Right atrium auricular region (tissue), 2 donors: ENCODE measurements around the gene UQCC3. TPM values are rescaled to one million over a fixed set of nuclear protein-coding genes. Genes with fewer than 3 reads are reported as not detected.
"Not testable (repeated sequence)": the region's sequence is repeated elsewhere in the genome, so short reads cannot be mapped to it uniquely, and the experiment has no call there.

Source experiments
- DNase-seq: peaks from one replicate; pipeline ENCODE4 v3.0.0-alpha.2; 2019; ENCODE audit warnings: low spot score
- H3K27ac ChIP-seq, 2 donors: fragments of 200-600 bp; sonication (generic); 1 replicate in 1 of 2; 2 replicates in 1 of 2; pipeline ENCODE4 v1.5.1; 2016 to 2019
- H3K27me3 ChIP-seq, 2 donors: fragments of 200-600 bp; sonication (generic); one replicate each; pipeline versions ENCODE4 v1.5.1 to v1.6.0; 2017 to 2019
- H3K36me3 ChIP-seq: fragments of 200-600 bp; sonication (generic); one replicate; pipeline ENCODE4 v1.5.1; 2016
- H3K4me1 ChIP-seq, 2 donors: fragments of 200-600 bp; sonication (generic); one replicate each; pipeline versions ENCODE4 v1.5.1 to v1.6.0; 2017 to 2019
- H3K4me3 ChIP-seq, 2 donors: fragments of 200-600 bp; sonication (generic); 1 replicate in 1 of 2; 2 replicates in 1 of 2; pipeline ENCODE4 v1.5.1; 2017 to 2019; ENCODE audit warnings: mild to moderate bottlenecking in 1 of 2, moderate library complexity in 1 of 2
- H3K9me3 ChIP-seq, 2 donors: fragments of 200-600 bp; sonication (generic); one replicate each; pipeline ENCODE4 v1.5.1; 2019
- total RNA-seq, 2 donors: library from RNA; depleted of rRNA; stranded (reverse); fragments of >200 nt; gene quantifications; one replicate each; pipeline ENCODE4 v1.1.0, GENCODE V29; 2016
- TF ChIP-seq, protein P1 (sequence below), 2 donors: fragments of 200-600 bp; sonication (generic); IDR thresholded peaks; one replicate each; pipeline ENCODE4 v1.5.1; 2019; ENCODE audit warnings: antibody characterized with exemption in 2 of 2

The UQCC3 gene
- total RNA-seq, 2 donors from 2014 or later: 5.0 to 8.7 TPM

DNA sequence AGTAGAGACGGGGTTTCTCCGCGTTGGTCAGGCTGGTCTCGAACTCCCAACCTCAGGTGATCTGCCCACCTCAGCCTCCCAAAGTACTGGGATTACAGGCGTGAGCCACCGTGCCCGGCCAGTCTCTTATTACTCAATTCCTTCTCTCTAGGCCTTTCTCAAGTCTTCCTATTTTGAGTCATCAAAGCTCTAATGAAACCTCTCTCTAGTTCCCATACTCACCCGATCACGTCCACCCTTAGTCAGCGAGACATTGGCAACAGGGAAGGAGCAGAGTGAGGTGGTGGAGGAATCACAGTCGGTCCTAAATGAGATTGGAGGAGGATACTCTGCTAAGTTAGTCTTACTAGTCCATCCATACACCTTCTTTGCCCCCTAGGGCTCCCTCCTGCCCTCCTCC lies 30.8 kb downstream of the UQCC3 start:
- Histone ChIP-seq H3K27ac (no peak overlapping the region), H3K4me3 (no peak overlapping the region), H3K9me3 (no peaks in the 10 kb centered on the region), H3K27me3 (no peaks in the 10 kb centered on the region), H3K36me3 (peaks cover 10% of the 10 kb centered on the region), H3K4me1 (peaks cover 0 to 18% of the 10 kb centered on the region in 2 donors)
- no peak for DNase-seq
- TF ChIP-seq, protein P1, sequence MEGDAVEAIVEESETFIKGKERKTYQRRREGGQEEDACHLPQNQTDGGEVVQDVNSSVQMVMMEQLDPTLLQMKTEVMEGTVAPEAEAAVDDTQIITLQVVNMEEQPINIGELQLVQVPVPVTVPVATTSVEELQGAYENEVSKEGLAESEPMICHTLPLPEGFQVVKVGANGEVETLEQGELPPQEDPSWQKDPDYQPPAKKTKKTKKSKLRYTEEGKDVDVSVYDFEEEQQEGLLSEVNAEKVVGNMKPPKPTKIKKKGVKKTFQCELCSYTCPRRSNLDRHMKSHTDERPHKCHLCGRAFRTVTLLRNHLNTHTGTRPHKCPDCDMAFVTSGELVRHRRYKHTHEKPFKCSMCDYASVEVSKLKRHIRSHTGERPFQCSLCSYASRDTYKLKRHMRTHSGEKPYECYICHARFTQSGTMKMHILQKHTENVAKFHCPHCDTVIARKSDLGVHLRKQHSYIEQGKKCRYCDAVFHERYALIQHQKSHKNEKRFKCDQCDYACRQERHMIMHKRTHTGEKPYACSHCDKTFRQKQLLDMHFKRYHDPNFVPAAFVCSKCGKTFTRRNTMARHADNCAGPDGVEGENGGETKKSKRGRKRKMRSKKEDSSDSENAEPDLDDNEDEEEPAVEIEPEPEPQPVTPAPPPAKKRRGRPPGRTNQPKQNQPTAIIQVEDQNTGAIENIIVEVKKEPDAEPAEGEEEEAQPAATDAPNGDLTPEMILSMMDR (IDR thresholded peaks at IDR 0.05): no peak

DNA sequence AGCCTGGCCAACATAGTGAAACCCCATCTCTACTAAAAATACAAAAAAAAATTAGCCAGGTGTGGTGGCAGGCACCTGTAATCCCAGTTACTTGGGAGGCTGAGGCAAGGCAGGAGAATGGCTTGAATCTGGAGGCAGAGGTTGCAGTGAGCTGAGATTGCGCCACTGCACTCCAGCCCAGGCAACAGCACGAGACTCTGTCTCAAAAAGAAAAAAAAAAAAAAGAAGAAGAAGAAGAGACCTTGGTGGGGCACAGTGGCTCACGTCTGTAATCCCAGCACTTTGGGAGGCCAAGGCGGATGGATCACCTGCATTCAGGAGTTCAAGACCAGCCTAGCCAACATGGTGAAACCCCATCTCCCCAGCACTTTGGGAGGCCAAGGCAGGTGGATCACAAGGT lies 32.4 kb downstream of the UQCC3 start:
- DNase-seq, H3K4me3 ChIP-seq, H3K27me3 ChIP-seq, H3K9me3 ChIP-seq, H3K27ac ChIP-seq: not testable (repeated sequence)
- H3K4me1 ChIP-seq: peaks cover 0 to 28% of the 10 kb centered on the region in 2 donors
- peaks cover 10% of the 10 kb centered on the region for H3K36me3 ChIP-seq

DNA sequence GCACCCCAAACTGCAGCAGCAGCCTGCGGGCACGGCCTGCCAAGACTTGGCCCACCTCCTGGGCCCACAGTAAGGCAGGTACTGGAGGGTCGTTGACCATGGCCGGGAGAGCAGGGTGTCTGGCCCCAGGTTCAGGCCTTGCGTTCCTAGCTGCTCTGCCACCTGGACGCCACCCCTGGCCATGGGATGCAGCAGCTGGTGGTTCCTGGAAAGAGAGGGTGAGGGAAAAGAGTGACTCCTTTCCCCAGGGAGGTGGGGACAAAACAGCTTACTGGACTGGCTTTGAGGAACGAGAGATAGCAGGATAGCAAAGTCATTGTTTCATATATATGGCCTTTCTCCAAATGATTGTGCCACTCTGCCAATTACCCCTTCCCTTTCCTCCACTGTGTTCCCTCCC lies 33.9 kb downstream of the UQCC3 start:
- TF ChIP-seq, protein P1 (IDR thresholded peaks at IDR 0.05): no peak
- Histone ChIP-seq H3K36me3 (peaks cover 10% of the 10 kb centered on the region), H3K9me3 (no peaks in the 10 kb centered on the region), H3K27ac (peak overlapping the region; percentile 68 to 96), H3K4me1 (peaks cover 0 to 36% of the 10 kb centered on the region in 2 donors), H3K4me3 (peak overlapping the region; percentile 69 to 84), H3K27me3 (no peaks in the 10 kb centered on the region)
- DNase-seq: no peak

DNA sequence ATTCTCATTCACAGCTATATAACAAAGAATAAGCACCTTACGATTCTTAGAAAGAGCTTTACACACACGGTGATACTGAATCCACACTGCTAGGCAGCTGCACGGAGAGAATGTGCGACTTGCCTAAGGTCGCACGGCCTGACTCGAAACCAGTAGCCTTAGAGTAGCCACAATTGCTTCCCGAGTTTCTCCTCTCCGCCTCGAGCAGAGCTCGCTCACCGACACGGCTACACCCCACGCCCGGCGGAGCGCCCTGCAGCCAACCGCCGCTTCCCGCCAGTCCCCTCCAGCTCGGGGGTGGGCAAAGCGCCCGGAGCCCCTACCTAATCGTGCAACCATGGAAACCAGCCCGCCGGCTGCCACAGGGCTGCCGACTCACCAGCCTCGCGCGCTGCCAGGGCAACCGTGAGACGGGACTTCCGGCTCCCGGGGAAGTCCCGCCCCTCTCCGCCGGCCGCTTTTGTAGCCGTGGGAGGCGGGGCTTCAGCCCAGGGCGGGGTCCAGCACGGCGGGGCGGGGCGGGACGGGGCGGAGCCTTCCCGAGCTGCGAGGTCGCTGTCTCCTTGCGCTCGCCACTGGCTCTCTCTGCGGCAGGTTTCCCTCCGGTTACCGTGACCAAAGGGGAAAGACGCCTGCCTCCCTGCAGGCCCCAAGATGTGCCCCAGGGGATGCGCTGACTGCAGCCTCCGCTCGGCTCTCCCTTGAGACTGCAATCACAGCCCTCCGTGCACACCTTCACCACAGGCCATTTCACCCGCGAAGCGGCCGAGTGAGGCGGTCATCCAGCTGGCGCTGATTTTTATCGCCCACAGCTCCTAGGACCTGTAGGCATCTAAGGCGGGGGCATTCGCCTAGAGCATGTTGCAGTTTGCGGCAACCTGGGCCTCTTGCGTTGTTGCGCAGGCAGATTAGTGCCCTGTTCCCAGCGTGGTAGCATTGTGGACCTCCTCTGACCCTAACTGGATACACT lies 34.7 kb downstream of the UQCC3 start:
- peaks cover 14% of the 10 kb centered on the region for H3K36me3 ChIP-seq
- H3K27me3 ChIP-seq: no peaks in the 10 kb centered on the region
- peak overlapping the region; percentile 68 to 96 for H3K27ac ChIP-seq
- peak overlapping the region; percentile 69 to 84 for H3K4me3 ChIP-seq
- TF ChIP-seq, protein P1 (IDR thresholded peaks at IDR 0.05): no peak
- peaks cover 0 to 38% of the 10 kb centered on the region in 2 donors for H3K4me1 ChIP-seq
- H3K9me3 ChIP-seq: no peaks in the 10 kb centered on the region
- DNase-seq: peak; percentile 96

DNA sequence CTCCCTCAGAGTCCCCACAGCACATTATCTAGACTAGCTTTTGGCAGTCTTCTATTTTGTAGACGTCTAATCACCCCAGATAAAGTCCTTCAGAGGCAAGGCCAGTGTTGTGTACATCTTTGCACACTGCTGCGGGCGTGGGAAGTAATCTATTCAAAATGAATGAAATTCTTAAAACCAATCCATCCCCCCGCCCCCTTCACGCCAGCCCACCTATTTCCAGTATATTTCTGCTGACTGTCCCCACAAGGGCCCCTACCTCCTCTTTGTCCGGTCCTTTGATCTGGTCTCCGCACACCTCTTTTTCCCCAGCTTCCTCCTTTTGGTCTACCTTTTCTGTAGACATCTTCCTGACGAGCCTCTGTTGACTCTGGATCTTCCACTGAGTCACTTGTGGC lies 35.4 kb downstream of the UQCC3 start:
- Histone ChIP-seq H3K27me3 (no peaks in the 10 kb centered on the region), H3K9me3 (no peaks in the 10 kb centered on the region), H3K4me1 (peaks cover 0 to 38% of the 10 kb centered on the region in 2 donors), H3K27ac (peak overlapping the region; percentile 68 to 96), H3K36me3 (peaks cover 14% of the 10 kb centered on the region), H3K4me3 (peak overlapping the region; percentile 69 to 84)
- TF ChIP-seq, protein P1 (IDR thresholded peaks at IDR 0.05): no peak
- no peak for DNase-seq

DNA sequence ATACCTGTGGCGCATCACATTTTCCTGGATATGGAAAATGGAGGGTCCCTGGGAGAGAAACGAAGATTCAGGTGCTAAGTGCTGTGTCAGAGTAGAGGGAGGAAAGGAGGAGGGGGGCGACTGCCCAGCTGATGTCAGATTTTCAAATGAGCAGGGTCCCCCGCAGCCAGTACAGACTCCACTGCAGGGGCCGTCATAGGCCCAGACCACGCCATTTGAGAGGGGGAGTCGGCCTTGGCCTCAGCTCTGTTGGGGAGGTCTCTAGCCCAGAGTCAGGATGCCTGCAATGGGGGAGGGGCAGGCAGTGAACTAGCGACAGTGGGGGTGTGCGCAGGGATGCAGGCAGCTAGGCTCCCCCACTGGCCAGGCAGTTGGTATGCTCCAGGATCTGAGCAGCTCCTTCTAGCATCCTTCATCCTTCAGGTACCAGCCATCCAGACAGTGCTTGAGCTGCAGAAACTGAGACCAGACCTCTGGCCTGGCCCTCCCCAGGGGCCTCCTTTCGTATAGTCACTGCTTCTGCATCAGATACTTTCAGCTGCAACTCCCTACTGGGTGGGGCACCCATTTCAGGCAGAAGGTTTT lies 35.9 kb downstream of the UQCC3 start, which contains the start of the genes BSCL2 and GNG3:
BSCL2 (minus strand) TSS at position 148 of the 585 bp plus-strand sequence. CDS start 229 bp downstream, outside the sequence.
GNG3 (plus strand) TSS at position 400 of the 585 bp plus-strand sequence. CDS start 620 bp downstream, outside the sequence.
- peak within 1 kb of the TSS; percentile 93 to 98 for H3K27ac ChIP-seq
- no peak for DNase-seq
- no peaks in the 10 kb centered on the region for H3K9me3 ChIP-seq
- H3K36me3 ChIP-seq: peaks cover 18% of the 10 kb centered on the region
- H3K27me3 ChIP-seq: no peaks in the 10 kb centered on the region
- TF ChIP-seq, protein P1 (IDR thresholded peaks at IDR 0.05): no peak
- peak within 1 kb of the TSS; percentile 69 to 84 for H3K4me3 ChIP-seq
- peaks cover 0 to 41% of the 10 kb centered on the region in 2 donors for H3K4me1 ChIP-seq
